NT2/D1 (cell line): Measurements from ENCODE around the gene MTTP.

Experiments used
- SUZ12 ChIP-seq: IDR thresholded peaks from 2 replicates; pipeline ENCODE4 v1.6.1; 2011; ENCODE audit not compliant: insufficient read length, insufficient read depth; ENCODE audit errors: extremely low read depth
- YY1 ChIP-seq: IDR thresholded peaks from 2 replicates; pipeline ENCODE4 v1.6.1; 2011; ENCODE audit not compliant: insufficient read length, insufficient read depth
- ZNF274 ChIP-seq: IDR thresholded peaks from 2 replicates; pipeline ENCODE4 v1.6.1; 2011; ENCODE audit warnings: mild to moderate bottlenecking, low read depth, low read length

- TF ChIP-seq SUZ12 (no peak), ZNF274 (no peak), YY1 (no peak)
These were observed 13.2 kb downstream of the MTTP start for GRCh38 chr4:99587803-99588202.
